Kidney (tissue), 14 donors: ENCODE data around the gene SOWAHA. TPM values are rescaled to one million over a fixed set of nuclear protein-coding genes. Genes with fewer than 3 reads are reported as not detected.
A peak's percentile ranks its signal among the peaks of the same experiment; 100 is the strongest.

Experiments
- DNase-seq, 5 donors: peaks; one replicate each; pipeline ENCODE4 v3.0.0-alpha.2; 2013 to 2020
- FAIRE-seq: peaks from 2 replicates; lab custom pipeline; 2012; peaks lifted over from hg19 to GRCh38; lab: Jason Lieb, UNC
- H3K27ac ChIP-seq, 2 donors: one replicate each; pipeline ENCODE4 v1.7.0; 2013; ENCODE audit warnings: low read depth in 2 of 2, low read length in 2 of 2, inconsistent platforms in 1 of 2
- H3K27me3 ChIP-seq: one replicate; pipeline ENCODE4 v1.7.1; 2013; ENCODE audit warnings: low read length, inconsistent platforms; ENCODE audit not compliant: control insufficient read depth, insufficient read depth
- H3K36me3 ChIP-seq, 3 donors: one replicate each; pipeline versions ENCODE4 v1.7.0 to v1.7.1; 2013; ENCODE audit warnings: low read length in 3 of 3, control low read depth in 1 of 3, inconsistent platforms in 1 of 3; ENCODE audit not compliant: insufficient read depth in 3 of 3, control insufficient read depth in 2 of 3
- H3K4me1 ChIP-seq, 3 donors: one replicate each; pipeline versions ENCODE4 v1.7.0 to v1.7.1; 2013; ENCODE audit warnings: low read length in 3 of 3, inconsistent platforms in 1 of 3, low read depth in 1 of 3; ENCODE audit not compliant: control insufficient read depth in 2 of 3, insufficient read depth in 2 of 3
- H3K4me3 ChIP-seq, 3 donors: one replicate each; pipeline versions ENCODE4 v1.7.0 to v1.8.1; 2013; ENCODE audit warnings: low read length in 3 of 3, control low read depth in 1 of 3, inconsistent platforms in 1 of 3
- H3K9ac ChIP-seq, 3 donors: one replicate each; pipeline versions ENCODE4 v1.7.0 to v1.7.1; 2013; ENCODE audit warnings: low read length in 3 of 3, control low read depth in 1 of 3, inconsistent platforms in 1 of 3
- H3K9me3 ChIP-seq, 3 donors: one replicate each; pipeline versions ENCODE4 v1.7.0 to v1.7.1; 2013; ENCODE audit warnings: low read length in 3 of 3, control low read depth in 1 of 3, inconsistent platforms in 1 of 3; ENCODE audit not compliant: control insufficient read depth in 2 of 3, insufficient read depth in 1 of 3
- intact Hi-C: fragments of 100-400 bp; cut with DNase I; formaldehyde crosslinking; loops from one replicate; pipeline ENCODE4 v1.11.1; 2022
- polyA plus RNA-seq: library from polyadenylated mRNA; stranded (reverse); fragments of 350-450 nt; fragmentation: Illumina TruSeq; extraction: RNeasy Lipid Tissue Mini Kit (QIAGEN cat#74804); gene quantifications from one replicate; pipeline ENCODE4 v1.2.3, GENCODE V29; 2014; ENCODE audit warnings: low read depth, low replicate concordance; ENCODE audit not compliant: insufficient read depth
- total RNA-seq: library from RNA; stranded (reverse); fragmentation: NEBNext Ultra II Directional; extraction: Animal tissue kit (Norgen Biotek cat#: 25700); gene quantifications from one replicate; pipeline ENCODE4 v1.2.1, GENCODE V29; 2021
- TF ChIP-seq, protein P1 (sequence below): IDR thresholded peaks from 3 replicates; pipeline ENCODE4 v1.5.1; 2012; ENCODE audit warnings: mild to moderate bottlenecking, moderate library complexity, borderline replicate concordance; ENCODE audit not compliant: insufficient read depth; ENCODE audit errors: extremely low read depth
- donor health status: control.
- donor health status: control.
- donor health status: control.
- donor health status: control.
- donor health status: control.
- donor health status: DM: yes; HTN: yes; CAD: no.
- donor health status: Normal renal cell carcinoma (clear cell type).

The SOWAHA gene
- total and polyA plus RNA-seq, 2 donors from 2014 or later, result 4.1 to 7.1 TPM

DNA sequence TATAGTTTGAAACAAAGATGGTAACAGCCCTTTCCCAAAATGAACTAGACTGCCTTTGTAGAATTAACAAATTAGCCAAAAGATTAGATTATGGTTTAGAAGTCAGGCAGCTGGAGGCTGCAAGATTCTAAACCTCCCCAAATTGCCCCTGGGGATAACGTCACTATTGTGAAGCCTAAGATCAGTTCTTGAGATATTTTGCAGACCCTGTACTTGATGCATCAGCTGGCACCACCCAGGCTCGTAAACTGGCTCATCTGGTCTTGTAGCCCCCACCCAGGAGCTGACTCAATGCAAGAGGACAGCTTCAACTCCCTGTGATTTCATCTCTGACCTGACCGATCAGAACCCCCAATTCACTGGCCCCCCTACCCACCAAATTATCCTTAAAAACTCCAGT lies 4.2 kb upstream of the SOWAHA start:
- TF ChIP-seq, protein P1, sequence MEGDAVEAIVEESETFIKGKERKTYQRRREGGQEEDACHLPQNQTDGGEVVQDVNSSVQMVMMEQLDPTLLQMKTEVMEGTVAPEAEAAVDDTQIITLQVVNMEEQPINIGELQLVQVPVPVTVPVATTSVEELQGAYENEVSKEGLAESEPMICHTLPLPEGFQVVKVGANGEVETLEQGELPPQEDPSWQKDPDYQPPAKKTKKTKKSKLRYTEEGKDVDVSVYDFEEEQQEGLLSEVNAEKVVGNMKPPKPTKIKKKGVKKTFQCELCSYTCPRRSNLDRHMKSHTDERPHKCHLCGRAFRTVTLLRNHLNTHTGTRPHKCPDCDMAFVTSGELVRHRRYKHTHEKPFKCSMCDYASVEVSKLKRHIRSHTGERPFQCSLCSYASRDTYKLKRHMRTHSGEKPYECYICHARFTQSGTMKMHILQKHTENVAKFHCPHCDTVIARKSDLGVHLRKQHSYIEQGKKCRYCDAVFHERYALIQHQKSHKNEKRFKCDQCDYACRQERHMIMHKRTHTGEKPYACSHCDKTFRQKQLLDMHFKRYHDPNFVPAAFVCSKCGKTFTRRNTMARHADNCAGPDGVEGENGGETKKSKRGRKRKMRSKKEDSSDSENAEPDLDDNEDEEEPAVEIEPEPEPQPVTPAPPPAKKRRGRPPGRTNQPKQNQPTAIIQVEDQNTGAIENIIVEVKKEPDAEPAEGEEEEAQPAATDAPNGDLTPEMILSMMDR, result no peak
- FAIRE-seq (no peak), DNase-seq (no peak)
- Histone ChIP-seq H3K27ac (no peak overlapping the region), H3K36me3 (no peaks in the 10 kb centered on the region), H3K9ac (no peak overlapping the region), H3K4me3 (no peak overlapping the region), H3K27me3 (peaks cover 13% of the 10 kb centered on the region), H3K4me1 (peaks cover 0 to 2% (median 0%) of the 10 kb centered on the region in 3 donors), H3K9me3 (no peaks in the 10 kb centered on the region)
- intact Hi-C loops, result no loop called here

DNA sequence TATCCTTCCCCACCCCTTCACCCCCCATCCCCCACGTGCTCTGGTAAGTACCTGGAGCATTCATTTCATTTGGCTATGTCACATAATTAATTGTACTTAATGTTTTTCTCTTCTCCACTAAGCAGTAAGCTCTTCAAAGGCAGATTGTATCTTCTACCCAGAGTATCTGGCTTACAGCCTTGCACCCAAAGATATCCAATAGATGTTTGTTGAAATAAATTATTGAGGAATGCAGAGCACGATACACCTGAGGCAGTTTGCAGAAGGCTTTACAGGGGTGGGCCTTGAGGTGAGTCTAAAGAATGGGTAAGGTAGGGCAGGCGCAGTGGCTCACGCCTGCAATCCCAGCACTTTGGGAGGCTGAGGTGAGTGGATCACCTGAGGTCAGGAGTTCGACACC lies 2.5 kb upstream of the SOWAHA start:
- Histone ChIP-seq H3K27ac (no peak overlapping the region), H3K4me3 (no peak overlapping the region), H3K27me3 (peaks cover 13% of the 10 kb centered on the region), H3K9ac (no peak overlapping the region), H3K9me3 (no peaks in the 10 kb centered on the region), H3K4me1 (peaks cover 0 to 2% (median 0%) of the 10 kb centered on the region in 3 donors), H3K36me3 (no peaks in the 10 kb centered on the region)
- no peak for DNase-seq
- TF ChIP-seq, protein P1, result no peak
- no peak for FAIRE-seq
- intact Hi-C loops, result no loop called here

DNA sequence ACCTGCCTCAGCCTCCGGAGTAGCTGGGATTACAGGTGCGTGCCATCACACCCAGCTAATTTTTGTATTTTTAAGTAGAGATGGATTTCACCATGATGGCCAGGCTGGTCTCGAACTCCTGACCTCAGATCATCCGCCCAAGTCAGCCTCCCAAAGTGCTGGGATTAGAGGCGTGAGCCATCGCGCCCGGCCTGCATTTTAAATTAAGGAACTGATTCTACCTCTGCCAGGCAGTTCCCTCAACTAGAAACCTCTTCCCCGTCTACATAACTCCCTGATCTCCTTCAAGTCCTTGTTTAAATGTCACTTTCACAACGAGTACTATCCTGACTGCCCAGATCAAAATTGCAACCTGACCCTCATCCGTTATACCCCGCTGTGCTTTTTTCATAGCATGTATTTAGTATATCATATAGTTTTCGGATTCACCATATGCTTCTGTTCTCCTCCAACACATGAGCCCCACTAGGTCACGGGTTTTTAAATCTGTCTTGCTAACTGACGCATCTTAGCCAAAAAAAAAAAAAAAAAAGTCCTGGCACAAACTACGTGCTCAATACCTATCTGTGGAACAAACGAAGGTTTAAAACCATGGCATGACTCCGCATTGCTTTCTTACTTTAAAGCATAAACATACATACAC lies 858 bp upstream of the SOWAHA start:
- H3K4me3 ChIP-seq, result peak overlapping the region in 1 of 3 donors; percentile 56
- intact Hi-C loops, result no loop called here
- H3K4me1 ChIP-seq, result peaks cover 0 to 2% (median 0%) of the 10 kb centered on the region in 3 donors
- FAIRE-seq (no peak), DNase-seq (no peak)
- no peak overlapping the region for H3K27ac ChIP-seq
- TF ChIP-seq, protein P1, result no peak
- no peaks in the 10 kb centered on the region for H3K36me3 ChIP-seq
- H3K9me3 ChIP-seq, result no peaks in the 10 kb centered on the region
- no peak overlapping the region for H3K9ac ChIP-seq
- peaks cover 13% of the 10 kb centered on the region for H3K27me3 ChIP-seq
